SU-DHL-6 (cell line): ENCODE measurements around the gene CETP.

Experiments
- EZH2phosphoT487 ChIP-seq: fragments of 200-600 bp; sonication (generic), shearing (Covaris generic); conservative IDR thresholded peaks from 2 replicates; pipeline ENCODE4 v1.6.1; 2018; ENCODE audit warnings: mild to moderate bottlenecking, antibody characterized with exemption, low read length, moderate library complexity, mixed read lengths
- TF ChIP-seq, protein P1 (sequence below): fragments of 200-600 bp; sonication (generic); IDR thresholded peaks from one replicate; pipeline ENCODE4 v1.5.1; 2017; ENCODE audit warnings: antibody characterized with exemption, mild to moderate bottlenecking, low read length, moderate library complexity; ENCODE audit not compliant: insufficient read depth, poor library complexity, severe bottlenecking

DNA sequence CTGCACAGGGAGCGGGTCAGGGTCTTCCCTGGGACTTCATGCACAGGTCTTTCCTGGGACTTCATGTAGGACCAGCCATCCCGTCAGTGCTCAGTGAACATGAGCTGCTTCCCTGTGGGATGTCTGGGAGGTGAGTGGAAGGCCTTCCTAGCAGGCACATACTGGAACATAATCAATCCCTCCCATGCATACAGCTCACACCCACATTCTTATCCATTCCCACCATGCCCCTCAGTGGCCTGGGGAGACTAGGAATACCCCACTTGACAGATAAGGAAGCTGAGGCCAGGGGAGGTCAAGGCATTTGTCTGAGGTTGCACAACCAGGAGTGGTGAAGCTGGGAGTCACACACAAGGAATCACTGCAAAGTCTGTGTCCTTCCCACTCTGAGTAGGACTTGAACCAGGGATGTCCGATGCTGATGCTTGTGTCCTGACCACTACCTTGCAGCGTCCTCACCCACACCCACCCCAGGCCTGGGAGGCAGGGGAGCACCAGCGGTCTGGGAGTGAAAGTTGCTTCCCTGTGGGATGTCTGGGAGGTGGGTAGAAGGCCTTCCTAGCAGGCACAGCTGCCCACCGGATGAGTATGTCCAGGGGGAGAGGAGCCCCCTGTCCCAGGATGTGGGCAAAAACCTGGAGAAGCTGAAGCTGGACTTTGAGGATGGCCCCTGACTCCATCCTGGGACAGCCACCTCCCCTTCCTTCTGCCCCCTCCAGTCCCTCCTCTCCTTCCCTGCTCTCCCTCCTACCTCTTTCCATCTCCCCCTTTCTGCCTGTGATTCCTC, 26.6 kb downstream of the CETP start:
- no peak for TF ChIP-seq EZH2phosphoT487
- TF ChIP-seq, protein P1, sequence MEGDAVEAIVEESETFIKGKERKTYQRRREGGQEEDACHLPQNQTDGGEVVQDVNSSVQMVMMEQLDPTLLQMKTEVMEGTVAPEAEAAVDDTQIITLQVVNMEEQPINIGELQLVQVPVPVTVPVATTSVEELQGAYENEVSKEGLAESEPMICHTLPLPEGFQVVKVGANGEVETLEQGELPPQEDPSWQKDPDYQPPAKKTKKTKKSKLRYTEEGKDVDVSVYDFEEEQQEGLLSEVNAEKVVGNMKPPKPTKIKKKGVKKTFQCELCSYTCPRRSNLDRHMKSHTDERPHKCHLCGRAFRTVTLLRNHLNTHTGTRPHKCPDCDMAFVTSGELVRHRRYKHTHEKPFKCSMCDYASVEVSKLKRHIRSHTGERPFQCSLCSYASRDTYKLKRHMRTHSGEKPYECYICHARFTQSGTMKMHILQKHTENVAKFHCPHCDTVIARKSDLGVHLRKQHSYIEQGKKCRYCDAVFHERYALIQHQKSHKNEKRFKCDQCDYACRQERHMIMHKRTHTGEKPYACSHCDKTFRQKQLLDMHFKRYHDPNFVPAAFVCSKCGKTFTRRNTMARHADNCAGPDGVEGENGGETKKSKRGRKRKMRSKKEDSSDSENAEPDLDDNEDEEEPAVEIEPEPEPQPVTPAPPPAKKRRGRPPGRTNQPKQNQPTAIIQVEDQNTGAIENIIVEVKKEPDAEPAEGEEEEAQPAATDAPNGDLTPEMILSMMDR, result no peak
